Renal cortex interstitium (tissue), 11 donors: Measurements from ENCODE around the gene MSI1. TPM values are rescaled to one million over a fixed set of nuclear protein-coding genes. Genes with fewer than 3 reads are reported as not detected.
A peak's percentile ranks its signal among the peaks of the same experiment; 100 is the strongest.

Source experiments
- DNase-seq, 11 donors: peaks; one replicate each; pipeline ENCODE4 v3.0.0-alpha.2; 2013; ENCODE audit warnings: low read depth in 9 of 11, low spot score in 4 of 11; ENCODE audit errors: extremely low read depth in 1 of 11
- polyA plus RNA-seq, 3 donors: library from polyadenylated mRNA; unstranded; fragments of 120-200 nt; gene quantifications; one replicate each; pipeline ENCODE4 v1.2.1, GENCODE V29; 2013; ENCODE audit not compliant: insufficient read length in 3 of 3

MSI1 gene
- polyA plus RNA-seq, 3 donors, result 20.9 to 27.3 (median 24.3) TPM

GRCh38 chr12:120362516-120363273, 6.3 kb downstream of the MSI1 start:
- DNase-seq, result no peak

GRCh38 chr12:120361506-120362208, 7.3 kb downstream of the MSI1 start:
- peak; percentile 71 to 87 (median 79) for DNase-seq

- no peak for DNase-seq
These were observed 9.8 kb downstream of the MSI1 start for GRCh38 chr12:120359128-120359527.

- no peak for DNase-seq
These were observed 10.4 kb downstream of the MSI1 start for GRCh38 chr12:120358412-120359100.

- DNase-seq, result no peak
These were observed 11.9 kb downstream of the MSI1 start for GRCh38 chr12:120357104-120357503.

GRCh38 chr12:120356567-120357030, 12.4 kb downstream of the MSI1 start:
- DNase-seq, result peak in 5 of 11 donors; percentile 59 to 72 (median 63)

- DNase-seq, result no peak
These were observed 15.2 kb downstream of the MSI1 start for GRCh38 chr12:120353556-120354317.

GRCh38 chr12:120353136-120353535, 15.8 kb downstream of the MSI1 start:
- DNase-seq, result no peak

GRCh38 chr12:120352117-120352516, 16.8 kb downstream of the MSI1 start:
- no peak for DNase-seq

- DNase-seq, result no peak
These were observed 18.2 kb downstream of the MSI1 start for GRCh38 chr12:120350576-120351350.

- no peak for DNase-seq
These were observed 21.2 kb downstream of the MSI1 start for GRCh38 chr12:120347766-120348165.

- no peak for DNase-seq
These were observed 22.3 kb downstream of the MSI1 start for GRCh38 chr12:120346681-120347080.

- no peak for DNase-seq
These were observed 22.9 kb downstream of the MSI1 start for GRCh38 chr12:120346031-120346430.

GRCh38 chr12:120343692-120344091, 25.3 kb downstream of the MSI1 start:
- DNase-seq, result no peak

- DNase-seq, result no peak
These were observed 25.9 kb downstream of the MSI1 start for GRCh38 chr12:120343039-120343537.

- DNase-seq, result peak in 2 of 11 donors; percentile 34 to 37
These were observed 26.6 kb downstream of the MSI1 start for GRCh38 chr12:120342175-120343038.

GRCh38 chr12:120339256-120339655, 29.7 kb downstream of the MSI1 start:
- DNase-seq, result no peak
